T-helper 2 cell treated with Interferon-gamma antibody and Interleukin-4, amounts not matched to agents 5 μg/mL and 100 μg/mL, for 36 hours (primary cell): ENCODE measurements around the gene CMA1.
"Not testable (repeated sequence)": the region's sequence is repeated elsewhere in the genome, so short reads cannot be mapped to it uniquely, and the experiment has no call there.

Experiments
- DNase-seq: peaks from one replicate; pipeline ENCODE4 v3.0.0; 2021; ENCODE audit warnings: low spot score
- H3K27ac Mint-ChIP-seq: one replicate; pipeline ENCODE4 v1.8.0; 2021; ENCODE audit warnings: mild to moderate bottlenecking, mixed read lengths
- H3K27me3 Mint-ChIP-seq: one replicate; pipeline ENCODE4 v1.8.0; 2021; ENCODE audit warnings: low read depth, mixed read lengths
- H3K36me3 Mint-ChIP-seq: one replicate; pipeline ENCODE4 v1.8.0; 2021; ENCODE audit warnings: low read depth, mixed read lengths
- H3K4me1 Mint-ChIP-seq: one replicate; pipeline ENCODE4 v1.8.0; 2021; ENCODE audit warnings: low read depth, mixed read lengths
- H3K4me3 Mint-ChIP-seq: one replicate; pipeline ENCODE4 v1.8.0; 2022; ENCODE audit warnings: mild to moderate bottlenecking, moderate library complexity, mixed read lengths
- H3K9me3 Mint-ChIP-seq: one replicate; pipeline ENCODE4 v1.8.0; 2021; ENCODE audit warnings: mixed read lengths

The CMA1 gene

GRCh38 chr14:24508155-24508840 is at the start of gene CMA1:
CMA1 (minus strand) TSS chr14:24508265; CDS start chr14:24508235, 30 bp downstream.
- Mint-ChIP-seq H3K4me3 (no peak within 1 kb of the TSS), H3K36me3 (no peaks in the 10 kb centered on the region), H3K4me1 (peaks cover 11% of the 10 kb centered on the region), H3K27ac (no peak within 1 kb of the TSS), H3K9me3 (no peaks in the 10 kb centered on the region), H3K27me3 (peaks cover 24% of the 10 kb centered on the region)
- DNase-seq, result no peak

GRCh38 chr14:24556756-24557155 is 48.7 kb upstream of the CMA1 start:
- peaks cover 2% of the 10 kb centered on the region for H3K27me3 Mint-ChIP-seq
- DNase-seq, result no peak
- no peaks in the 10 kb centered on the region for H3K9me3 Mint-ChIP-seq

GRCh38 chr14:24549064-24549463 is 41.0 kb upstream of the CMA1 start:
- not testable (repeated sequence) for H3K4me1 Mint-ChIP-seq, DNase-seq, H3K4me3 Mint-ChIP-seq, H3K27me3 Mint-ChIP-seq, H3K36me3 Mint-ChIP-seq, H3K27ac Mint-ChIP-seq
- peaks cover 29% of the 10 kb centered on the region for H3K9me3 Mint-ChIP-seq

More at GRCh38 chr14:24556756-24557155, 48.7 kb upstream of the CMA1 start:
- no peaks in the 10 kb centered on the region for H3K4me1 Mint-ChIP-seq
- H3K4me3 Mint-ChIP-seq, result no peak overlapping the region
- H3K36me3 Mint-ChIP-seq, result no peaks in the 10 kb centered on the region
- no peak overlapping the region for H3K27ac Mint-ChIP-seq

- peaks cover 4% of the 10 kb centered on the region for H3K27me3 Mint-ChIP-seq
- peaks cover 5% of the 10 kb centered on the region for H3K4me1 Mint-ChIP-seq
- peaks cover 15% of the 10 kb centered on the region for H3K9me3 Mint-ChIP-seq
- no peaks in the 10 kb centered on the region for H3K36me3 Mint-ChIP-seq
- H3K27ac Mint-ChIP-seq, result no peak overlapping the region
- H3K4me3 Mint-ChIP-seq, result no peak overlapping the region
- no peak for DNase-seq
These were observed 34.4 kb upstream of the CMA1 start for GRCh38 chr14:24542346-24542936.

GRCh38 chr14:24535737-24536136 is 27.7 kb upstream of the CMA1 start:
- no peak overlapping the region for H3K27ac Mint-ChIP-seq
- H3K27me3 Mint-ChIP-seq, result peaks cover 4% of the 10 kb centered on the region
- H3K4me3 Mint-ChIP-seq, result no peak overlapping the region
- H3K9me3 Mint-ChIP-seq, result peaks cover 12% of the 10 kb centered on the region
- H3K36me3 Mint-ChIP-seq, result no peaks in the 10 kb centered on the region
- DNase-seq, result peak; percentile 18
- H3K4me1 Mint-ChIP-seq, result peaks cover 5% of the 10 kb centered on the region

- no peak for DNase-seq
- Mint-ChIP-seq H3K27me3 (peaks cover 6% of the 10 kb centered on the region), H3K9me3 (peaks cover 9% of the 10 kb centered on the region), H3K4me3 (no peak overlapping the region), H3K4me1 (peaks cover 2% of the 10 kb centered on the region), H3K27ac (no peak overlapping the region), H3K36me3 (no peaks in the 10 kb centered on the region)
These were observed 26.2 kb upstream of the CMA1 start for GRCh38 chr14:24534286-24534685.

- not testable (repeated sequence) for H3K36me3 Mint-ChIP-seq, H3K27ac Mint-ChIP-seq, H3K4me1 Mint-ChIP-seq, H3K4me3 Mint-ChIP-seq, DNase-seq, H3K9me3 Mint-ChIP-seq
- H3K27me3 Mint-ChIP-seq, result peaks cover 13% of the 10 kb centered on the region
These were observed 18.0 kb upstream of the CMA1 start for GRCh38 chr14:24525877-24526620.

- Mint-ChIP-seq H3K36me3 (no peaks in the 10 kb centered on the region), H3K27ac (no peak overlapping the region), H3K9me3 (no peaks in the 10 kb centered on the region), H3K4me1 (peaks cover 3% of the 10 kb centered on the region), H3K4me3 (no peak overlapping the region), H3K27me3 (peaks cover 6% of the 10 kb centered on the region)
- no peak for DNase-seq
These were observed 10.8 kb upstream of the CMA1 start for GRCh38 chr14:24518851-24519250.

GRCh38 chr14:24514209-24514608 is 6.1 kb upstream of the CMA1 start:
- H3K4me1 Mint-ChIP-seq, result peaks cover 3% of the 10 kb centered on the region
- DNase-seq, result no peak
- H3K27me3 Mint-ChIP-seq, result peaks cover 18% of the 10 kb centered on the region
- no peaks in the 10 kb centered on the region for H3K36me3 Mint-ChIP-seq
- H3K9me3 Mint-ChIP-seq, result no peaks in the 10 kb centered on the region
- no peak overlapping the region for H3K4me3 Mint-ChIP-seq
- H3K27ac Mint-ChIP-seq, result no peak overlapping the region

GRCh38 chr14:24513009-24513408 is 4.9 kb upstream of the CMA1 start:
- Mint-ChIP-seq H3K4me3 (no peak overlapping the region), H3K4me1 (peaks cover 6% of the 10 kb centered on the region), H3K9me3 (no peaks in the 10 kb centered on the region), H3K27me3 (peaks cover 21% of the 10 kb centered on the region), H3K27ac (no peak overlapping the region), H3K36me3 (no peaks in the 10 kb centered on the region)
- no peak for DNase-seq

- Mint-ChIP-seq H3K4me3 (no peak overlapping the region), H3K27ac (no peak overlapping the region), H3K36me3 (no peaks in the 10 kb centered on the region), H3K27me3 (peaks cover 13% of the 10 kb centered on the region), H3K4me1 (peaks cover 11% of the 10 kb centered on the region), H3K9me3 (no peaks in the 10 kb centered on the region)
- no peak for DNase-seq
These were observed 1.6 kb downstream of the CMA1 start for GRCh38 chr14:24506443-24506842.

- peaks cover 11% of the 10 kb centered on the region for H3K4me1 Mint-ChIP-seq
- H3K36me3 Mint-ChIP-seq, result no peaks in the 10 kb centered on the region
- no peak overlapping the region for H3K27ac Mint-ChIP-seq
- no peaks in the 10 kb centered on the region for H3K9me3 Mint-ChIP-seq
- H3K4me3 Mint-ChIP-seq, result no peak overlapping the region
- H3K27me3 Mint-ChIP-seq, result peaks cover 14% of the 10 kb centered on the region
- DNase-seq, result peak; percentile 16
These were observed 3.6 kb downstream of the CMA1 start for GRCh38 chr14:24504425-24504950.

- H3K4me3 Mint-ChIP-seq, H3K27ac Mint-ChIP-seq, DNase-seq, H3K27me3 Mint-ChIP-seq, H3K9me3 Mint-ChIP-seq, H3K4me1 Mint-ChIP-seq, H3K36me3 Mint-ChIP-seq: not testable (repeated sequence)
These were observed 16.3 kb downstream of the CMA1 start for GRCh38 chr14:24491586-24492408.
